ENCODE measurements around the gene OR5K4. TPM values are rescaled to one million over a fixed set of nuclear protein-coding genes. Genes with fewer than 3 reads are reported as not detected.

The OR5K4 gene
- total and polyA plus RNA-seq, 2 of the 8 experiments (the other 6 are each of a cell fraction or from before 2014, with no cell fraction given) = not detected

GRCh38 chr3:98331329-98331728 is 22.3 kb upstream of the OR5K4 start:
- POLR2A ChIA-PET (ENCODE audit: partially characterized antibody) = no interaction called here
- Histone ChIP-seq H4K8ac (ENCODE audit: extremely low read depth, insufficient read depth, low read length) (no peak overlapping the region), H3K9me3 (ENCODE audit: insufficient read depth in 2 of 2, low read depth in 1 of 2, low read length in 1 of 2) (no peaks in the 10 kb centered on the region), H3K4me3 (ENCODE audit: extremely low read depth in 1 of 4, insufficient read depth in 2 of 4, low read depth in 3 of 4, low read length in 4 of 4) (no peak overlapping the region), H3K23ac (ENCODE audit: insufficient read length) (no peak overlapping the region), H3K9ac (replicated peaks in 1 of 4; ENCODE audit: extremely low read depth in 1 of 4, low read depth in 3 of 4, low read length in 3 of 4) (no peak overlapping the region), H3K79me1 (ENCODE audit: low read depth, low read length) (no peaks in the 10 kb centered on the region), H3K4ac (replicated peaks; ENCODE audit: insufficient read length, low read depth, low read length) (no peak overlapping the region), H2AK5ac (ENCODE audit: low read depth, low read length) (no peak overlapping the region), H3K4me2 (ENCODE audit: insufficient read depth in 1 of 2, low read depth in 2 of 2, low read length in 2 of 2) (no peak overlapping the region), H2BK5ac (ENCODE audit: low read depth, low read length) (no peak overlapping the region), H4K91ac (replicated peaks; ENCODE audit: insufficient read length, low read length) (no peak overlapping the region), H3K36me3 (ENCODE audit: control insufficient read depth in 2 of 4, insufficient read depth in 4 of 4, low read length in 3 of 4) (no peaks in the 10 kb centered on the region), H3K27ac (ENCODE audit: low read depth, low read length) (no peak overlapping the region), H3K79me2 (ENCODE audit: control insufficient read depth in 1 of 2, insufficient read depth in 2 of 2, low read length in 2 of 2) (no peaks in the 10 kb centered on the region), H2BK120ac (replicated peaks; ENCODE audit: low read depth, low read length) (no peak overlapping the region), H3K4me1 (replicated peaks in 1 of 4; ENCODE audit: control insufficient read depth in 3 of 4, insufficient read depth in 4 of 4, low read length in 3 of 4) (peaks cover 6 to 20% (median 11%) of the 10 kb centered on the region in 4 experiments), H3K18ac (ENCODE audit: extremely low read depth, low read length) (no peak overlapping the region), H3K27me3 (replicated peaks in 1 of 4; ENCODE audit: control insufficient read depth in 3 of 4, extremely low read depth in 1 of 4, insufficient read depth in 3 of 4, low read length in 3 of 4) (no peaks in the 10 kb centered on the region), H3K23me2 (ENCODE audit: low read depth, low read length) (0 out of 2 replicates have a peak, but pooled peaks cover 2% of the 10 kb centered on the region), H2AFZ (ENCODE audit: low read length) (no peak overlapping the region), H2BK12ac (ENCODE audit: low read depth, low read length) (no peak overlapping the region), H3K56ac (replicated peaks; ENCODE audit: insufficient read length, low read depth, low read length) (no peak overlapping the region), H2BK20ac (ENCODE audit: low read length) (no peak overlapping the region), H3K14ac (ENCODE audit: insufficient read length) (no peak overlapping the region), H2BK15ac (ENCODE audit: low read length) (no peak overlapping the region), H4K5ac (ENCODE audit: insufficient read length, low read depth, low read length) (no peak overlapping the region), H4K20me1 (replicated peaks in 1 of 2; ENCODE audit: control insufficient read depth in 1 of 2, insufficient read depth in 2 of 2, low read length in 2 of 2) (no peaks in the 10 kb centered on the region)
- 94% methylated on average over 1 of the region's 1 CpG; no CpG with 5 or more reads in 1 of the 2 experiments for WGBS, 2 experiments (ENCODE audit: extremely low coverage in 1 of 2, insufficient coverage in 1 of 2, insufficient read length in 1 of 2, insufficient replicate concordance in 2 of 2, low coverage in 1 of 2, low lambda C conversion rate in 2 of 2, missing lambda C conversion rate in 1 of 2)
- DNase-seq (ENCODE audit: low read depth in 1 of 2, low spot score in 2 of 2) (no peak), FAIRE-seq (no peak)
- CTCF ChIA-PET (ENCODE audit: partially characterized antibody) = interaction anchor here (3.9 to 5.6 kb wide), 2 partner anchors 145 to 291 kb away, joined by 61 to 97 read pairs; no protein-coding TSS in a partner anchor
- TF ChIP-seq KDM5A (IDR thresholded peaks at IDR 0.05; ENCODE audit: low read length) = no peak
- TF ChIP-seq ZNF274 (IDR thresholded peaks at IDR 0.05; ENCODE audit: borderline replicate concordance, extremely low read depth, low read length) = no peak

Data from H1 (cell line).